GM18508 (cell line): Measurements from ENCODE around the gene IL6R.
"Not testable (repeated sequence)": the region's sequence is repeated elsewhere in the genome, so short reads cannot be mapped to it uniquely, and the experiment has no call there.

Experiments used
- ATAC-seq: cut with Tn5 transposase; IDR thresholded peaks from one replicate; pipeline ENCODE4 v1.9.1; 2021; ENCODE audit warnings: moderate number of reproducible peaks; ENCODE audit not compliant: insufficient read depth, unreplicated experiment

Gene IL6R

GRCh38 chr1:154405747-154406571, 816 bp downstream of the IL6R start:
- ATAC-seq: no peak

- no peak for ATAC-seq
These were observed 1.4 kb downstream of the IL6R start for GRCh38 chr1:154406572-154406879.

GRCh38 chr1:154406886-154407197, 1.7 kb downstream of the IL6R start:
- no peak for ATAC-seq

GRCh38 chr1:154407198-154408091, 2.3 kb downstream of the IL6R start:
- ATAC-seq: no peak

- ATAC-seq: no peak
These were observed 3.1 kb downstream of the IL6R start for GRCh38 chr1:154408174-154408777.

GRCh38 chr1:154410185-154410827, 5.2 kb downstream of the IL6R start:
- no peak for ATAC-seq

- ATAC-seq: no peak
These were observed 6.4 kb downstream of the IL6R start for GRCh38 chr1:154411525-154411924.

GRCh38 chr1:154413177-154413783, 8.1 kb downstream of the IL6R start:
- ATAC-seq: no peak

GRCh38 chr1:154414606-154415005, 9.5 kb downstream of the IL6R start:
- no peak for ATAC-seq

GRCh38 chr1:154416471-154417337, 11.6 kb downstream of the IL6R start:
- ATAC-seq: no peak

- no peak for ATAC-seq
These were observed 12.1 kb downstream of the IL6R start for GRCh38 chr1:154417338-154417608.

GRCh38 chr1:154418062-154418921, 13.1 kb downstream of the IL6R start:
- ATAC-seq: no peak

- no peak for ATAC-seq
These were observed 13.9 kb downstream of the IL6R start for GRCh38 chr1:154418923-154419619.

- no peak for ATAC-seq
These were observed 14.8 kb downstream of the IL6R start for GRCh38 chr1:154419620-154420571.

GRCh38 chr1:154420961-154421924, 16.1 kb downstream of the IL6R start:
- no peak for ATAC-seq

- not testable (repeated sequence) for ATAC-seq
These were observed 16.9 kb downstream of the IL6R start for GRCh38 chr1:154422049-154422448.
